Keratinocyte (primary cell): ENCODE results near the gene RYR2. TPM values are rescaled to one million over a fixed set of nuclear protein-coding genes. Genes with fewer than 3 reads are reported as not detected.

Experiments used
- DNase-seq: peaks from one replicate; pipeline ENCODE4 v3.0.0-alpha.2; 2011; ENCODE audit warnings: low read depth, missing footprints, low spot score
- FAIRE-seq: peaks from 2 replicates; lab custom pipeline; 2011; peaks lifted over from hg19 to GRCh38; lab: Jason Lieb, UNC
- H2AFZ ChIP-seq: 2 replicates; pipeline ENCODE4 v1.6.0; 2012; ENCODE audit warnings: low read length, control low read depth, inconsistent platforms; ENCODE audit not compliant: control insufficient read depth
- H3K27ac ChIP-seq: 2 replicates; pipeline ENCODE4 v1.5.1; 2011; ENCODE audit warnings: low read length; ENCODE audit not compliant: control insufficient read depth, insufficient read depth
- H3K27me3 ChIP-seq: 3 replicates; pipeline ENCODE4 v1.6.0; 2011; ENCODE audit warnings: low read length; ENCODE audit not compliant: control insufficient read depth, insufficient read depth; ENCODE audit errors: extremely low read depth
- H3K36me3 ChIP-seq, 2 experiments: 2 replicates in 1 of 2; 3 replicates in 1 of 2; pipeline ENCODE4 v1.5.1; 2011; ENCODE audit warnings: low read length in 2 of 2, mild to moderate bottlenecking in 1 of 2; ENCODE audit not compliant: control insufficient read depth in 2 of 2, insufficient read depth in 2 of 2; ENCODE audit errors: extremely low read depth in 1 of 2
- H3K4me1 ChIP-seq: 3 replicates; pipeline ENCODE4 v1.5.1; 2011; ENCODE audit warnings: low read length; ENCODE audit not compliant: control insufficient read depth, insufficient read depth; ENCODE audit errors: extremely low read depth
- H3K4me2 ChIP-seq: 3 replicates; pipeline ENCODE4 v1.6.0; 2011; ENCODE audit warnings: low read depth, low read length; ENCODE audit not compliant: control insufficient read depth, insufficient read depth; ENCODE audit errors: extremely low read depth
- H3K4me3 ChIP-seq, 3 experiments: fragments of 200-600 bp in 1 of 3; sonication (generic) in 1 of 3; 2 replicates in 2 of 3; 3 replicates in 1 of 3; pipeline ENCODE4 v1.5.1; 2011 to 2016; ENCODE audit warnings: low read length in 3 of 3, mild to moderate bottlenecking in 3 of 3, control low read depth in 2 of 3, inconsistent platforms in 1 of 3, low read depth in 1 of 3, mixed read lengths in 1 of 3, mixed run types in 1 of 3, moderate library complexity in 1 of 3; ENCODE audit not compliant: control insufficient read depth in 2 of 3, insufficient read depth in 2 of 3; ENCODE audit errors: extremely low read depth in 1 of 3
- H3K79me2 ChIP-seq: 2 replicates; pipeline ENCODE4 v1.6.0; 2012; ENCODE audit warnings: low read length; ENCODE audit not compliant: control insufficient read depth, insufficient read depth
- H3K9ac ChIP-seq: 3 replicates; pipeline ENCODE4 v1.6.0; 2011; ENCODE audit warnings: low read length; ENCODE audit not compliant: control insufficient read depth, insufficient read depth; ENCODE audit errors: extremely low read depth
- H3K9me1 ChIP-seq: 3 replicates; pipeline ENCODE4 v1.6.0; 2011; ENCODE audit warnings: low read length; ENCODE audit not compliant: control insufficient read depth, insufficient read depth; ENCODE audit errors: extremely low read depth
- H3K9me3 ChIP-seq: 2 replicates; pipeline ENCODE4 v1.5.1; 2012; ENCODE audit warnings: low read depth, low read length; ENCODE audit not compliant: control insufficient read depth
- H4K20me1 ChIP-seq: 3 replicates; pipeline ENCODE4 v1.6.0; 2011; ENCODE audit warnings: low read length; ENCODE audit not compliant: control insufficient read depth, insufficient read depth; ENCODE audit errors: extremely low read depth
- CTCF ChIP-seq, 3 experiments: IDR thresholded peaks in 1 of 3; conservative IDR thresholded peaks in 1 of 3; optimal IDR thresholded peaks in 1 of 3; 2 replicates in 2 of 3; 3 replicates in 1 of 3; pipeline versions ENCODE3 to v1.5.1; 2011; ENCODE audit warnings: low read length in 3 of 3, mild to moderate bottlenecking in 3 of 3, moderate library complexity in 2 of 3, control low read depth in 1 of 3, inconsistent platforms in 1 of 3; ENCODE audit not compliant: insufficient read depth in 2 of 3; ENCODE audit errors: extremely low read depth in 1 of 3
- EZH2 ChIP-seq: IDR thresholded peaks from one replicate; pipeline ENCODE4 v1.6.1; 2012; ENCODE audit warnings: inconsistent platforms, mild to moderate bottlenecking, low read length, moderate library complexity
- dilution Hi-C: fragments of 300-500 bp; cut with MboI; formaldehyde crosslinking; loops from one replicate; pipeline ENCODE4 v1.7.0; 2020; ENCODE audit warnings: low sequenced_read_pairs; ENCODE audit not compliant: extremely low pct_ligation_motif_present
- polyA plus RNA-seq, 5 experiments: library from polyadenylated mRNA; depleted of rRNA in 3 of 5; stranded (reverse) in 3 of 5; stranded (forward) in 1 of 5; unstranded in 1 of 5; fragments of >200 nt; gene quantifications; 1 replicate in 1 of 5; 2 replicates in 3 of 5; 3 replicates in 1 of 5; pipeline versions ENCODE4 v1.2.1 to v1.2.3, GENCODE V29; 2011 to 2012; ENCODE audit warnings: missing spikeins in 2 of 5, low read depth in 1 of 5, low replicate concordance in 1 of 5

Gene RYR2
- polyA plus RNA-seq, 1 donor (not counting 4 experiments of a cell fraction or from before 2014, with no cell fraction given), result 0.05 TPM

- DNase-seq (no peak), FAIRE-seq (no peak)
- H3K36me3 ChIP-seq, result no peaks in the 10 kb centered on the region
- no peak overlapping the region for H3K4me3 ChIP-seq
- H3K27ac ChIP-seq, result no peak overlapping the region
- TF ChIP-seq CTCF (optimal IDR thresholded peaks at IDR 0.05 in 1 of 3, IDR thresholded peaks at IDR 0.05 in 1 of 3, conservative IDR thresholded peaks at IDR 0.05 in 1 of 3; ENCODE audit: extremely low read depth in 1 of 3, insufficient read depth in 2 of 3, low read length in 3 of 3) (no peak), EZH2 (no peak)
- no peaks in the 10 kb centered on the region for H3K79me2 ChIP-seq
- no peaks in the 10 kb centered on the region for H3K9me1 ChIP-seq
- no peaks in the 10 kb centered on the region for H3K9me3 ChIP-seq
- H3K9ac ChIP-seq, result no peak overlapping the region
- no peaks in the 10 kb centered on the region for H4K20me1 ChIP-seq
- dilution Hi-C loops, result no loop called here
- no peaks in the 10 kb centered on the region for H3K27me3 ChIP-seq
- no peak overlapping the region for H3K4me2 ChIP-seq
- H2AFZ ChIP-seq, result no peak overlapping the region
- no peaks in the 10 kb centered on the region for H3K4me1 ChIP-seq
Measured at GRCh38 chr1:237048803-237049202, 6.8 kb downstream of the RYR2 start.

DNA sequence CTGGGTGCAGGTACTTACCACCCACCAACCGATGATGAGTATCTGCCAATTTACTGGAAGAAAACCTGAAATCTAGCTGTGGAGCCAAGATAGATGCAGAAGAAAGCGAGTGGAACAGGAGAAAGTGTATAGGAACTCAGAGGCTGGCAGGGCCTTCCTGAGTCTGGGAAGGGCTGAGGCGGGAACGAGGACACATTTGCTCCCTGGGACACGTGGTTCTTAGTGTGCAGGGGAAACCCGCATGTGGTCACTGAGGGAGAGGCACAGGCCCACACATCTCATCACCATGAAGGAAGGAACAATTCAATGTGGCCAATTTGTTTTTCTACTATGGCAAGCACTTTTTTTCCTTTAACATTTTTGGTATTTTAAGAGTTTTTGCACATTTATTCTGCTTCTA, 8.2 kb downstream of the RYR2 start:
- no peak for DNase-seq
- no peaks in the 10 kb centered on the region for H3K9me3 ChIP-seq
- TF ChIP-seq CTCF (optimal IDR thresholded peaks at IDR 0.05 in 1 of 3, IDR thresholded peaks at IDR 0.05 in 1 of 3, conservative IDR thresholded peaks at IDR 0.05 in 1 of 3; ENCODE audit: extremely low read depth in 1 of 3, insufficient read depth in 2 of 3, low read length in 3 of 3) (no peak), EZH2 (no peak)
- H3K4me1 ChIP-seq, result no peaks in the 10 kb centered on the region
- H3K9ac ChIP-seq, result no peak overlapping the region
- H3K9me1 ChIP-seq, result no peaks in the 10 kb centered on the region
- no peak overlapping the region for H2AFZ ChIP-seq
- no peaks in the 10 kb centered on the region for H3K79me2 ChIP-seq
- H3K4me2 ChIP-seq, result no peak overlapping the region
- dilution Hi-C loops, result no loop called here
- H4K20me1 ChIP-seq, result no peaks in the 10 kb centered on the region
- no peak overlapping the region for H3K4me3 ChIP-seq
- no peak for FAIRE-seq
- H3K36me3 ChIP-seq, result no peaks in the 10 kb centered on the region
- no peaks in the 10 kb centered on the region for H3K27me3 ChIP-seq
- H3K27ac ChIP-seq, result no peak overlapping the region
